Activated T-cell treated with anti-CD3 and anti-CD28 coated beads for 1 hour (primary cell): ENCODE results near the gene DENND1A.

ENCODE experiments used
- DNase-seq: peaks from one replicate; pipeline ENCODE4 v3.0.0-alpha.2; 2020; ENCODE audit warnings: low read depth

The DENND1A gene

DNA sequence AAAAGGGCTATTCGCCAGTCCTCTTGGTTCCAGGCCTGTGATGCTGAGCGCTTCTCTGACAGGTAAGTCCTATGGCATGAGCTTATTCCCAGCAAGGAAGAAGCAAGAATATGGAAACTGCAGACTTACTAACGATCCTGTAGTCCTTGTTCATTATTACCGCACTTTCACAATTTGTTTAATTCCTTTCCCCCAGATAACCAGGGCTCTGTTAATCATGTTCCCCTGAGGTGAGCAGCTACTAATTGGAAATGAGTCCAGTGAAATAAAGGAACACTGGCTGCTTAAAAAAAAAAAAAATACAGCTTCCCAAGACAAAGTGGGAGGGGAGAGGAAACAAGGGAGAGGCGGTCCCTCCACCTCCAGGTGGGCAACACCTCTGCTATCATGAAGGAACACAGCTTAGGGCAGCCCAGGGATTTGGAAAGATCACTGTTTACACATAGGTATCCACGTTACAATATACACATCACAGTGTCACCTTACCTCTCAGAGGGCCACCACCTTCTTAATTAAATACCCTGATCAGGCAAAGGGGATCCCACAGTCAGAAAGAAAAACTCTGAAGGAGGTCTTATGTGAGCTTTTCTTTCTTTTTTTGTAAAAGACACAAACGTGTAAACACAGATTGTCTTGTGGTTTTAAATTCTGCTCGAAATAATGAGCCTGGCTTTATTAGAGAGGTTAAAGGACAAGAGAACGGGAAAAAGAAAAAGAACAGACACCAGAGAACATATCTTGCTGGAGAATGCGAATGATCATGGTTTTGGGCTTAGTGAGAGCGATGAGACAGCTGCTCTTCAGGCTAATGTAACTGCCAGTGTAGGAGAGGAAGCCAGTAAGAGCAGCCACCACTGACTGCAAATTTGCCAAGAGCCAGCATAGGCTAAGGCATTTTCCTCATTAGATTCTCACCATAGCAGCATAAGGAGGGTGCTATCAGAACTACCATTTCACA, 315.3 kb downstream of the DENND1A start:
- DNase-seq: no peak

- DNase-seq: no peak
Measured at GRCh38 chr9:123611226-123611625, 318.7 kb downstream of the DENND1A start.

DNA sequence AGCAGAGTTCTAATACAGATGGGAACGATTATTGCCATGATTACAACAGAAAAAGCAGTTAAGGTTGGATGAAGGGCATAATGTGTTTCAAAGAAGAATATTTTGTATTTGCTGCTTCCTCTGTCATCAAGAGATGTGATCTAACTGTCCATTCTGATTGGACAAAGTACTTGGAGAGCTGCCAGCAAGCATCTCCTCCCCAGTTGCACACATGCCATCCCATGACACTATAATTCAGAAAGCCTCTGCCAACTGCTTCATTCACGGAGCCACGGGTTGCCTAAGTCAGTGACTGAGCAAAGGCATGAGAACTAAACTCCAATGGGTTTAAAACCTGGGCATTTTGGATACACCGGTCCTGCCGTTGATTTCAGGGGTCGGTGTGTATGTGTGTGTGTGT, 320.1 kb downstream of the DENND1A start:
- no peak for DNase-seq

GRCh38 chr9:123608104-123608503, 321.8 kb downstream of the DENND1A start:
- DNase-seq: no peak

- DNase-seq: no peak
Measured at GRCh38 chr9:123607479-123607878, 322.4 kb downstream of the DENND1A start.

DNA sequence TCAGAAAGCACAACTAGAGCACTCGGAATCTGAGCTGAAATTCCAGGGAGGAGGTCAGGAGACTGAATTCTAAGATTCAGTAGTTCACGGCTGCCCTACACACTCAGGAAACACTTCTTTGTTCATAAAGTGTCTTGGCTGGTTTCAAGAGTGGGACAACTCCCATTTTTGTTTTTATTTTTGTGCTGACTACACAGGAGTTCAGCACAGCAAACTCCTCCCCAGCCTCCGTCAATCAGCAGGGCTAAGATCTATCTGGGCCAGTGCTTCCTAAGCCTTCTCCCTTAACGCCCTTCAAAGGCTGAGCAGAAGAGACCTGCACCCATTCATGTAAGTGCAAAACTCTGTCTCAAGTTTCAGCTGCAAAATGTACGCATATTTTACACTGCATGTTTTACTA, 323.8 kb downstream of the DENND1A start:
- DNase-seq: no peak

DNA sequence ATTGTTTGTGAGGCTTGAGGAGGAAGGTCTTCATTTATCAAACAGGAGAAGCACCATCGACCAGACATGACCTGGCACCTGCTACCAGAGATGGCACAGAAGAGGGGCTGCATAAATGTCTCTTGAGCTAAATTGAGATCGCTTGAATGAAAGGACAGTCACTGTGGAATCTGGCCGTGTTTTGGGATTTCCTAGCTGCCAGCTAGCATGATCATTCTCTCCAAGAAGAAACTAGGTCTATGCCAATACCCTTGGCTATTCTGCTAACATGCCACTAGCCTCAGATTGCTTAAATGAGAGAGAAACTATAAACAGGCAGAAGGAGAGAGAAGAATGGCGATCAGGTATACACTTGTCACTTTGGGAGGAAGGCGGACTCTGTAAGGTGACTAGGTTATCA, 324.6 kb downstream of the DENND1A start:
- DNase-seq: no peak

- DNase-seq: no peak
Measured at GRCh38 chr9:123604861-123605260, 325.1 kb downstream of the DENND1A start.

- no peak for DNase-seq
Measured at GRCh38 chr9:123601828-123602227, 328.1 kb downstream of the DENND1A start.

DNA sequence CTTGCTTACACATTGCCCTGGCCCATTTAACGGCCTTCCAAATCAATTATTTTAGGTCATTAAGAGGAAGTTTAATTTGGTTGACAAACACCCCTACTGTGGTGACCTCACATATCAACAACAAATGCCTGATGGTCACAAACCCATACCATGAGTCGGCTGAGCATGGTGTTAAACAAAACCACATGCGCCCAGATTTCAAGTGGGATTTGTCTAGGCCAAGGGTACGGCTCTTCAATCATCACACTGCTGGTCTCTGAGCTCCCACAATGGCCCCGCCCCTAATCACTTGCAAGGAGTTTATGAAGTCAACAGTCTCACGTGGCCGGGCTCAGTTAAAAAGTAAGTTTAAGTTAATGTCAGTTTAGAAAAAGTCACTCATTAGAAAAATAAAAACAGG, 330.1 kb downstream of the DENND1A start:
- DNase-seq: no peak

GRCh38 chr9:123597876-123598556, 331.9 kb downstream of the DENND1A start:
- DNase-seq: no peak

DNA sequence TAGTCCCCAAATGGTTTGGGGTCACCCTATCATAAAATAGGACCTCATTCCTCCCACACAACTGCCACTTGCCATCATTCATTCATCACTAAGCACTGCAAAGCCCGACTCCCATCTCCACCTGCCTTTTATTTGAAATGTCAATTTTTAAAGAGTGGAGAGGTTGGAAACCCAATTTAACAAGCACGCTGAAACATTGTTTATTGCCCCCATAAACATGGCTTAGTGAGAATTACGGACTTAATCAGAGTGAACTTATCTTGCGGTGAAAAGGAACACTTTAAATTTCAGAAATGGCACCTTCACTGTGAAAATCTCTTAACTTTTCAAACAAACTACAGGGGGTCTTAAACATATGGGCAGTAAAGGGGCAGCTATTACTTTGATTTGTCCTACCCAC, 332.9 kb downstream of the DENND1A start:
- DNase-seq: no peak

- no peak for DNase-seq
Measured at GRCh38 chr9:123591283-123591682, 338.6 kb downstream of the DENND1A start.

DNA sequence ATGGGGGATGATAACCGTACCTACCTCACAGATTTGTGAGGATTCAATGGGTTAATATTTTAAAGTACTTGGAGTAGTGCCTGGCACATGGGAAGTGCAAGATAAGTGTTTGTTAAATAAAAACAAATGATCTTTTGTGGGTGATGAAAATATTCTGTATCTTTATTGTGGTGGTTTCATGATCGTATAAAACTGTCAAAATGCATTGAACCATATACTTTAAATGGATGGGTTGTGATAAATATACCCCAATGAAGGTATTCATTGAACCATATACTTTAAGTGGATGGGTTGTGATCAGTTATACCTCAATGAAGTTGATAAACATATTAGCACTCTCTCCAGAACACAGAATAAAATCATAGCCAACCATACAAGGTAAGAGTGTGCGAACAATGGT, 339.4 kb downstream of the DENND1A start:
- no peak for DNase-seq

DNA sequence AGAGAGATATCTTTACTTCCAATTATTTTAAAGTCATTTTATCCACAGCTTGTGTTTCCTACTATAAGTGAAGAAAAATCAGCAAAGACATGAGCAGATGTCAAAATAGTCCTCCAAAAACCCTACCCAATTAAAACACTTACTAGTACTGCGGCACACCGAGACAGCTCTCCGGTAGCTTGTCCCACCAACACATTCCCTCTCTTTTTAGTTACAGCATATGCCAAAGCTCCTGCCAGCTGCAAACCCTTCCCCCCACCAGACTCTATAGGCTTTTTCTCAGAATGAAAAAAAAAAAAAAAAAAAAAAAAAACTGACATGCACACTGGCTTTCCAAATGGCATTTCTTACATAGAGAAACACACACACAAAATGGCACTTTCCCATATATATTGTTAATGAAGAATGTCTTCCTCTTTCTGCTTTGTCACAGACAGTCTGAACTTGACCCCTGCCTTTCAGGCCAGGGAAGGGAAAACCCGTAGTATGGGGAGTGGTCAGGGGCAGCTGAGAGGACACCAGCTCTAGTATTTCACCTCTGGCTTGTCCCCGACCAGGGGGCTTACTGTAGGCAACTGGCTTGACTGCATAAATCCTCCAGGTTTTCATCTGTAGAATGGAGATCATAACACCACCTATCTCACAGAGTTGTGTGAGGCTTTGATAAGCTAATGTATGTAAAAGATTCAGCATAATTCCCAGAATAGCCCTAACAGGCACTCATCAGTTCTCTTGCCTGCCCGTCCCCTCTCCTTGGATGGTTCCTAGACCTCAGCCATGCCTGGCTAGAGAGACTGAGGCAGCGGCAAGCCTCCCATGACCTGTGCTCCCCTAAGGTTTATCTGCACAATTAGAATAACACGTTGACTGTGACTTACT, 340.3 kb downstream of the DENND1A start:
- no peak for DNase-seq

GRCh38 chr9:123586275-123586674, 343.7 kb downstream of the DENND1A start:
- no peak for DNase-seq

DNA sequence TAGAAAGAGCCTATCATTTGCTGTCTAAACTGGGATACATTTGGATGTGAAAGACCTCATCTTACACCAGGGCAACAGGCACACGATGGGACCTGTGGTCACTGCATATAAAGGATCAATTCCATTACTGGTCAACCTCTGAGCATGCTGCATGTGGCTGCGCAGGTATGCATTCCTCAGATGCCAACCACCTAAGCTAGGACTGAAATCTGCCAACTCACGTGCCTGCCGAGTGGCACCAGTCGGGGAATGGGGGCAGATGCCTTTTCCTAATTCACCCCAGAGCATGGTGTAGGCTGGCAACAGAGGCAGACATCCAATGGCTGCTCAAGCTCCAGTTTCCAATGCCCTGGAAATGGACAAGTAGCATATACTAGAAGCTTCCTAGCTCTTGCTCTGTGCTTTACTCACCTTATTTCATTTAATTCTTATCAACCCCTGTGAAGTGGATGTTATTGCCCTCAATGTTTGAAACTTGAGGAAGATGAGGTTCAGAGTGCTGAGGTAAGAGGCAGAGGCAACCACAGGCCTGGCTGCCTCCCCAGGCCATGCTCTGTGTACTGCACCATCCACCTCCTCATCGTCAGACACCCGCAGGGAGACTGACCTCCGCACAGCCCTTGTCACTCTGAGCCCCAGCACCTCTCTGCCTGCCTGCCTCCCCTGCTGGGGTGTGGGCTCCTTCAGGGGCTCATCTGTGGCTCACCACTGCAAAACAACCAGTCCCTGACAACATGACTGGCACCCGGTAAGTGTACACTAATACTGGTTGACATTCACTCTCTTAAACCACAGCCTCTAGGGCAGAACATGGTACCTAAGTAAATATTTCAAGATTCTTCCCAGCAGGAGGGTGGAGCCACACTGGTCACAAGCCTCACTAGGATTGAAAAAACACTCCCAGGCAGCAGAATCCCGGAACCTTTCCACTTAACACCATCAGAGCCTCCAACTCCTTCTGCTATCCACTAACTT, 345.4 kb downstream of the DENND1A start:
- DNase-seq: no peak

DNA sequence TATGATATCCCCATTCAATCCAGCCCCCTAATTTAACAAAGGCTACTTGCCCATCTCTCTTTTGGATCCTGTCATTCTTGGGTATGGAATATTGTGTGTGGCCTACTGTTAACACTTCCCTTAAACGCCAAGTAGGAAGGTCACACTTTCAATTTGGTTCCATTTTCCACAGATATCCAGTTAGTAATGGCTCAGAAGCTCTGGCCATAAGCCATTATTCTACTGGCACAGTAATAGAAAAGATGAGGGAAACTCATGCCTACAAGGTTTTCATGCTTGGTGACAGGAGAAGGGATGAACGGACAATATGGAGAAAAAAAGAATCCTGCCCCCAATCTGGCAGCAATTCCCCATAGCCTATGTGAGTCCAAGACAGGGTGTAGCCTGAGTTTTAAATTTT, 346.3 kb downstream of the DENND1A start:
- DNase-seq: no peak

- no peak for DNase-seq
Measured at GRCh38 chr9:123571240-123571639, 358.7 kb downstream of the DENND1A start.

DNA sequence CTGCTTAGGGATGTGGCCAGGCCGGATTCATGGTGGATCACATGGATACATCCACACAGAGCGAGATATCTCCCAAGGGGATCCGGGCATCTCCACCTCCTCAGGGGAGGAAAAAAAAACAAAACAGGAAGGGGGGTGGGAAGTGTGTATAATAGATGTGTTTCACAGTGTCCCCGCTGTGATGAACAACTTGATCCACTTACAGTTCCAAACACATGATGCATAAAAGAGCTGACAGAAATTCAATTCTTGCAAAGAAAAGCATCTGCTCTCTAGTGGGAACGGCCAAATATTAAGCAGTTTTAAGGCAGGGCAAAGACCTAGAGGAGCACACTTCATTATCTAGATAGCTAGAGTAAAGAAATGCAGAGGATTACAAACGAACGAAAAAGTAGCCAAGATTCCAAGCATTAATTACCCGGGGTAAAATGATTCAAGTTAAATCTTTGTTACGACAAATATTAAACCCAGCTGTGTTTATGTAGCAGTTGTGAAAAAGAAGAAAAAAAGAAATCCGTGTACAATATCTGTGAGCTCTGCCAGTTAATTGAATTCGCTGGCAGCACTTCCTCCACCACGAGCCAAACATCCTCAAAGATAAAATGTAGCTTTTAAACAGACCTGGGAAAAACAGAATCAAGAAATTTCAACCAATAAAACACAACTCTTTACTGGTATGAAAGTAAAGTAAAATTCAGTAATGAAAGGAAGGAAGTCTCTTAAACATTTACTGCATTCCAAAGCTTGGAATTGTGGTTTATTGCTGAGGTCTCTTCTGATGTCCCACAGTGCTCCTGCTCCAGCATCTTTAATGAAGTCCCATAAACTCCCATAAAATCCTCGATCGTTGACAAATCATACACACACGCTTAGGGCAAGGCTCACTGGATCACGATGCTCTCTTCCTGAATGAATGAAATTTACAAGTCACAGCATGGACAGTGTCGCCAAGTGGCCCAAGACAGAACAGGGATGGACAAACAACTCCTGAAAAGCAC, 360.9 kb downstream of the DENND1A start:
- DNase-seq: no peak
